ENCODE measurements around the gene LCN15.
"Not testable (repeated sequence)": the region's sequence is repeated elsewhere in the genome, so short reads cannot be mapped to it uniquely, and the experiment has no call there.

LCN15 gene

GRCh38 chr9:136722093-136722968, 42.0 kb downstream of the LCN15 start:
- DNase-seq (ENCODE audit: low spot score): no peak

GRCh38 chr9:136721339-136722092, 42.8 kb downstream of the LCN15 start:
- DNase-seq (ENCODE audit: low spot score): peak; percentile 90

- DNase-seq (ENCODE audit: low spot score): no peak
Observed at GRCh38 chr9:136720898-136721338, 43.4 kb downstream of the LCN15 start.

- no peak for DNase-seq (ENCODE audit: low spot score)
Observed at GRCh38 chr9:136720251-136720897, 43.9 kb downstream of the LCN15 start.

GRCh38 chr9:136719195-136719880, 45.0 kb downstream of the LCN15 start:
- DNase-seq (ENCODE audit: low spot score): no peak

DNA sequence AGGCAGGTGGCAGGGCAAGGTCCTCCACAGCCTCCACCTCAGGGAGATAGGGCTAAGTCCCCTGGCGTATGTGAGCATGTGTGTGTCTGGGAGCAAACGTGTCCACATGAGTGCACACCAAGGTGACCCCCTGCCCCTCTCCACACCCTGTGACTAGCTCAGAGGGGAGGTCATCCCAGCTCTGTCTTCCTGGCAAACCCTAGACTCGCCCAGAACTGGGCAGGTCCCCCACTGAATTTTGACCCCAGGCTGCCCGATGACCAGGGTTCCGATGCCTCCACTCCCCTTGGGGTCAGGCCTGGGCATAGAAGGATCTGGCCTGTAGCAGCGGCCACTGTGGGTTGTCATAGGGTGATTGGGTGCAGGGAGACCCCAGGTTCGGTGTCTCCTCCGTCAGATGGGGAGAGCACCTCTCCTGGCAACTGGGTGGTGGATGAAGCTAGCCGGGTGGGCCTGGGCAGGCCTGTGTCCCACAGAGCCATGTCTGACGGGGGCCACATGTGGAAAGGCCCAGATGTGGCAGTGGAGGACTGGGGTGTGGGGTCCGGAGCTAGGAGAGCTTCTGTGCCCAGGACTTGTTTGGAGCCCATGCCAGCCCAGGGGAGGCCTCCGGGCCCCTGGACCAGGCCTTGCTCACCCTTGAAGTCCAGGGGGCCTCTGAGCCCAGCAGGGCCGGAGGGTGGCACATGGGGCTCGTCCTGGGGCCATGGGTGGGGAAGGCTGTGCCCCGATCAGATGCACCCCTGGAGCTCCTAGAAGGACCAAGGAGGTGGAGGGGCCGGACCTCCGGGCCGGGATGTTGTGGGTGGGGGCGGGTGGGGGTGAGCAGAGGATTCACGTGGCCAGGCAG, 45.7 kb downstream of the LCN15 start:
- no peak for DNase-seq (ENCODE audit: low spot score)

GRCh38 chr9:136717399-136717798, 46.9 kb downstream of the LCN15 start:
- DNase-seq (ENCODE audit: low spot score): no peak

- DNase-seq (ENCODE audit: low spot score): no peak
Observed at GRCh38 chr9:136714893-136715274, 49.4 kb downstream of the LCN15 start.

GRCh38 chr9:136714096-136714892, 50.0 kb downstream of the LCN15 start:
- peak; percentile 94 for DNase-seq (ENCODE audit: low spot score)

DNA sequence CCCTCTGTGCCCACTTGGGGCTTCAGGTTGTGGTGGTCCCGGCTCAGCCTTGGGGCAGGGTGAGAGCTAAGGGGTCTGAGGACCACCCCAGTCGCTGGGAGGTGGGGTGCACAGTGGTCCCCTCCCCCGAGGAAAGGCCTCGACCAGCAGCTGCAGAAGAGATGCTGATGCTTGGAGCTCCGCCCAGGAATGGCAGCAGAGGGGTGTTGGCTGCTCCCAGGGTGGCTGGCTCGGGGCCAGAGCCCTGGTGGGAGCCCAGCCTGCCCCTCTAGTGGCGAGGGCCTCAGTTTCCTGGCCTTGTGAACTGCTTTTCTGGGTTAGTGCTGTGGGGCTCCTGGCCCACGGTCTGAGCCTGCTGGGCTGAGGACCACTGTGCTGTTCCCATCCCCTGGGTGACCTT, 50.8 kb downstream of the LCN15 start:
- DNase-seq (ENCODE audit: low spot score): no peak

DNA sequence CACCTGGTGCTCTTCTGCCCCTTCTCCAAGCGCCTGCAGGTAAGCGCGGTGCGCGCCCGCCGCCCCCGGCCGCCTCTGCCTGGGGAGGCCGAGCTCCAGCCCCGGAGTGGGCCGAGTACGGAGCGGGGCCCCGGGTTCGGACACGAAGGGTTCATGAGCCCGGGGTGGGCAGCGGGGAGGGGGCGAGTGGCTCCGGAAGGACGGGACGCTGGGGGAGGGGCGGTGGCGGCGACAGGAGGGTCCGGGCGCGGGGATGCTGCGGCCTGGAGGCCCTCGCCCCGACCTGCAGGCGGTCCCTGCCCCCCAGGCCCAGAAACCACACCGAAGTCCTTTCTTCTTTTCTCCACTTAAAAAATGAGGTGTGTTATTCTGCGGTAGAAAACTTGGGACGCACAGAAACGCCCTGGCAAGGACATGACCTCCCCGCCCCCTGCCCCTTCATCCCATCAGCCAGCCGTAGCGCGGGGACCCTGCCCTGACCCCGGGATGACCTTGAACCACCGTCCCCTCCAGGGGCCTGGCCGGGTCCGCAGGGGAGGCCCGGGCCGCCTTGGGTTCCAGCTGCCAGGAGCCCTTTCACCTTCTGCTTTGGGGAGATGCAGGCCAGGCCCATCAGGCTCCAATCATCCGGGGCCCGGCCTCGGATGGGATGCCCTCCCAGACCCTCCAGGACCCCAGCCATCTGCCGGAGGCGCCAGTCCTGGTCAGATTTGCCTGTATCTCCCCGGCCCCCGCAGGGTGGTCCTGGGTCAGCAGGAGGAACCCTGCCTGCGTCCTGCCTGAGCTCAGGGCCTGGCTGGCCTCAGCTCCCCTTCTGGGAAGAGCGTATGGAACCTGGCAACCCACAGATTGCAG, 51.4 kb downstream of the LCN15 start:
- no peak for DNase-seq (ENCODE audit: low spot score)

- DNase-seq (ENCODE audit: low spot score): no peak
Observed at GRCh38 chr9:136711751-136712689, 52.3 kb downstream of the LCN15 start, which contains the start of gene DIPK1B. TSS of gene DIPK1B (plus strand) at chr9:136712572. CDS start at chr9:136712666, 94 bp downstream.

GRCh38 chr9:136711219-136711648, 53.1 kb downstream of the LCN15 start:
- DNase-seq (ENCODE audit: low spot score): not testable (repeated sequence)

DNA sequence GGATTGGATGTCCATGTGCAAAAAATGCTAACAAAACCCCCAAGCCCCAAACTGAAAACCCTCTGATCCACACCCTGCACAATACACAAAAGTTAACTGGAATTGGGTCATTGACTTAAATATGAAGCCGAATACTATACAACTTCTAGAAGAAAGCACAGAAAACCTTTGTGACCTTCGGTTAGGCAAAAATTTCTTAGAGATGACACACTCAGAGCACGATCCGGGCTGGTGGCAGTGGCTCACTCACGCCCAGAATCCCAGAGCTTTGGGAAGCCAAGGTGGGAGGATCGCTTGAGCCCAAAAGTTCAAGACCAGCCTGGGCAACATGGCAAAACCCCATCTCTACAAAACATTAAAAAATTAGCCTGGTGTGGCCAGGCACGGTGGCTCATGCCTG, 53.8 kb downstream of the LCN15 start:
- no peak for DNase-seq (ENCODE audit: low spot score)

Measured in kidney capillary endothelial cell (primary cell).